Activated CD4-positive, alpha-beta T cell treated with anti-CD3 and anti-CD28 coated beads, Interleukin-2, Interleukin-4, amounts not matched to agents 100 ng/mL and 50 ng/mL, durations not matched to agents 16 hours and 8 hours (primary cell): ENCODE data around the gene KCNC1.

Source experiments
- DNase-seq: peaks from one replicate; pipeline ENCODE4 v3.0.0-alpha.2; 2020; ENCODE audit warnings: low spot score

KCNC1 gene

GRCh38 chr11:17755891-17756290 lies 21.3 kb downstream of the KCNC1 start:
- DNase-seq = no peak

- DNase-seq = peak; percentile 36
These were observed 25.8 kb downstream of the KCNC1 start for GRCh38 chr11:17760102-17761029.

- DNase-seq = peak; percentile 3
These were observed 27.9 kb downstream of the KCNC1 start for GRCh38 chr11:17762309-17762974.

- DNase-seq = no peak
These were observed 28.7 kb downstream of the KCNC1 start for GRCh38 chr11:17763244-17763643.

GRCh38 chr11:17763703-17764102 lies 29.1 kb downstream of the KCNC1 start:
- DNase-seq = no peak

GRCh38 chr11:17764446-17765218 lies 30.1 kb downstream of the KCNC1 start:
- no peak for DNase-seq

GRCh38 chr11:17765356-17766072 lies 30.9 kb downstream of the KCNC1 start:
- no peak for DNase-seq

GRCh38 chr11:17766073-17766359 lies 31.4 kb downstream of the KCNC1 start:
- no peak for DNase-seq

- DNase-seq = no peak
These were observed 32.0 kb downstream of the KCNC1 start for GRCh38 chr11:17766590-17766989.

- no peak for DNase-seq
These were observed 32.8 kb downstream of the KCNC1 start for GRCh38 chr11:17767301-17767885.

GRCh38 chr11:17767914-17768313 lies 33.3 kb downstream of the KCNC1 start:
- DNase-seq = no peak

GRCh38 chr11:17768547-17768946 lies 34.0 kb downstream of the KCNC1 start:
- no peak for DNase-seq

GRCh38 chr11:17769218-17769617 lies 34.6 kb downstream of the KCNC1 start:
- DNase-seq = no peak

GRCh38 chr11:17770048-17770652 lies 35.6 kb downstream of the KCNC1 start:
- no peak for DNase-seq

GRCh38 chr11:17770917-17771316 lies 36.3 kb downstream of the KCNC1 start:
- DNase-seq = no peak

GRCh38 chr11:17771415-17771814 lies 36.8 kb downstream of the KCNC1 start:
- no peak for DNase-seq

- no peak for DNase-seq
These were observed 37.3 kb downstream of the KCNC1 start for GRCh38 chr11:17771841-17772401.

GRCh38 chr11:17772704-17773600 lies 38.4 kb downstream of the KCNC1 start:
- no peak for DNase-seq

- no peak for DNase-seq
These were observed 39.1 kb downstream of the KCNC1 start for GRCh38 chr11:17773674-17774073.
